K562 (cell line): ENCODE data around the gene ZC3H12C. TPM values are rescaled to one million over a fixed set of nuclear protein-coding genes. Genes with fewer than 3 reads are reported as not detected.

Experiments
- ATAC-seq: fragments of 200-7000 bp; cut with Tn5 transposase; 3 replicates; pipeline ENCODE4 v1.9.1; 2020; ENCODE audit warnings: moderate library complexity
- BruUV-seq: library from RNA; stranded (reverse); fragments of 400-500 nt; replicated peaks from 2 replicates; lab custom pipeline; 2021; lab: Mats Ljungman, UMichigan
- CTCF ChIA-PET: fragments of 300-600 bp; formaldehyde crosslinking; extraction: SDS; loops from one replicate; lab custom pipeline; 2021; ENCODE audit warnings: low intra/inter-chr PET ratio; lab: Yijun Ruan, JAX
- POLR2A ChIA-PET: fragments of 300-600, 350-650 bp; sonication (Branson Sonifier 250); formaldehyde crosslinking; extraction: SDS; loops from one replicate; lab custom pipeline; 2021; ENCODE audit warnings: antibody characterized with exemption, inconsistent platforms; lab: Yijun Ruan, JAX
- DNase-seq, 4 experiments: peaks; one replicate each; pipeline versions ENCODE4 v3.0.0 to v3.0.0-alpha.2; 2011 to 2018; ENCODE audit warnings: low spot score in 3 of 4, mixed read lengths in 3 of 4; ENCODE audit errors: extremely low read depth in 1 of 4
- FAIRE-seq: peaks from 2 replicates; lab custom pipeline; 2011; peaks lifted over from hg19 to GRCh38; lab: Jason Lieb, UNC
- H2AFZ ChIP-seq: 2 replicates; pipeline ENCODE4 v1.6.0; 2011; ENCODE audit warnings: low read depth, low read length, control low read depth, inconsistent platforms
- H3K27ac ChIP-seq: fragments of 200-600 bp; 3 replicates; pipeline ENCODE4 v1.8.0; 2011; ENCODE audit warnings: low read depth, mild to moderate bottlenecking, control low read depth, inconsistent platforms, low read length, moderate library complexity, mixed read lengths; ENCODE audit errors: extremely low read depth
- H3K27me3 ChIP-seq, 2 experiments: fragments of 300-600 bp in 1 of 2; 2 replicates in 1 of 2; 3 replicates in 1 of 2; pipeline versions ENCODE4 v1.6.0 to v1.8.0; 2011; ENCODE audit warnings: inconsistent platforms in 2 of 2, low read length in 2 of 2, mild to moderate bottlenecking in 1 of 2, mixed read lengths in 1 of 2, moderate library complexity in 1 of 2; ENCODE audit not compliant: control insufficient read depth in 2 of 2, insufficient read depth in 2 of 2
- H3K36me3 ChIP-seq: fragments of 300-600 bp; 3 replicates; pipeline ENCODE4 v1.8.0; 2011; ENCODE audit warnings: mild to moderate bottlenecking, low read length, inconsistent platforms; ENCODE audit not compliant: control insufficient read depth, insufficient read depth
- H3K4me1 ChIP-seq, 2 experiments: fragments of 200-600 bp in 1 of 2; replicated peaks in 1 of 2; 2 replicates in 1 of 2; 3 replicates in 1 of 2; pipeline versions ENCODE4 v1.5.1 to v1.8.0; 2011; ENCODE audit warnings: inconsistent platforms in 2 of 2, low read length in 2 of 2, mild to moderate bottlenecking in 1 of 2, mixed read lengths in 1 of 2, moderate library complexity in 1 of 2; ENCODE audit not compliant: control insufficient read depth in 2 of 2, insufficient read depth in 2 of 2
- H3K4me2 ChIP-seq: 2 replicates; pipeline ENCODE4 v1.6.1; 2011; ENCODE audit warnings: low read length, control low read depth, inconsistent platforms, mixed read lengths; ENCODE audit not compliant: insufficient read depth
- H3K4me3 ChIP-seq: fragments of 200-600 bp; sonication (generic), shearing (Covaris generic); 2 replicates; pipeline ENCODE4 v1.5.1; 2016; ENCODE audit warnings: control low read depth, inconsistent platforms
- H3K79me2 ChIP-seq: fragments of 200-600 bp; 3 replicates; pipeline ENCODE4 v1.8.0; 2011; ENCODE audit warnings: low read length, inconsistent platforms; ENCODE audit not compliant: control insufficient read depth, insufficient read depth
- H3K9ac ChIP-seq, 2 experiments: 2 replicates each; pipeline versions ENCODE4 v1.6.0 to v1.6.1; 2011; ENCODE audit warnings: low read depth in 2 of 2, low read length in 2 of 2, control low read depth in 1 of 2, inconsistent platforms in 1 of 2, mild to moderate bottlenecking in 1 of 2, mixed read lengths in 1 of 2; ENCODE audit not compliant: insufficient read depth in 1 of 2
- H3K9me1 ChIP-seq: one replicate; pipeline ENCODE4 v1.6.0; 2011; ENCODE audit warnings: inconsistent platforms, mild to moderate bottlenecking, low read length, moderate library complexity; ENCODE audit not compliant: control insufficient read depth, insufficient read depth
- H3K9me3 ChIP-seq: replicated peaks from 2 replicates; pipeline ENCODE4 v1.5.1; 2011; ENCODE audit warnings: low read depth, low read length, inconsistent platforms; ENCODE audit not compliant: control insufficient read depth, insufficient read depth
- H4K20me1 ChIP-seq: replicated peaks from 2 replicates; pipeline ENCODE4 v1.6.1; 2011; ENCODE audit warnings: low read length, inconsistent platforms, mixed read lengths; ENCODE audit not compliant: control insufficient read depth, insufficient read depth
- CHD2 ChIP-seq: IDR thresholded peaks from 2 replicates; pipeline ENCODE4 v1.6.1; 2011; ENCODE audit warnings: low read depth, low read length
- CTBP1 ChIP-seq: fragments of 450-650 bp; IDR thresholded peaks from 2 replicates; pipeline ENCODE4 v1.6.1; 2016; ENCODE audit warnings: borderline replicate concordance
- HDAC8 ChIP-seq: fragments of 450-650 bp; IDR thresholded peaks from 2 replicates; pipeline ENCODE4 v1.6.1; 2016; ENCODE audit warnings: mild to moderate bottlenecking, missing genetic modification characterization, moderate library complexity, missing compliant biosample characterization
- HNRNPUL1 ChIP-seq: fragments of 200-400 bp; formaldehyde crosslinking; IDR thresholded peaks from 2 replicates; pipeline ENCODE4 v1.6.1; 2017; ENCODE audit warnings: low read length
- KHSRP ChIP-seq: fragments of 450-650 bp; IDR thresholded peaks from 2 replicates; pipeline ENCODE4 v1.6.1; 2017
- LCOR ChIP-seq: sonication (generic); formaldehyde crosslinking; IDR thresholded peaks from 2 replicates; pipeline ENCODE4 v1.8.0; 2022; ENCODE audit warnings: mild to moderate bottlenecking, missing genetic modification reagents
- MECOM ChIP-seq: fragments of 250-450 bp; sonication (Bioruptor Pico); IDR thresholded peaks from 2 replicates; pipeline ENCODE4 v1.8.0; 2022; ENCODE audit warnings: inconsistent platforms
- NELFE ChIP-seq: IDR thresholded peaks from 2 replicates; pipeline ENCODE4 v1.6.1; 2011; ENCODE audit warnings: mild to moderate bottlenecking; ENCODE audit not compliant: insufficient read depth, insufficient read length
- POLR3A ChIP-seq: IDR thresholded peaks from 2 replicates; pipeline ENCODE4 v1.6.1; 2011; ENCODE audit warnings: borderline replicate concordance, mild to moderate bottlenecking, moderate library complexity; ENCODE audit not compliant: insufficient read length, insufficient read depth; ENCODE audit errors: extremely low read depth
- PTBP1 ChIP-seq: fragments of 200-400 bp; formaldehyde crosslinking; IDR thresholded peaks from 2 replicates; pipeline ENCODE4 v1.6.1; 2017; ENCODE audit warnings: low read depth, low read length
- SIN3A ChIP-seq, 2 experiments: fragments of 150-350 bp in 1 of 2; IDR thresholded peaks; 2 replicates each; pipeline ENCODE4 v1.6.1; 2011 to 2016; ENCODE audit warnings: borderline replicate concordance in 2 of 2, low read depth in 2 of 2, low read length in 2 of 2, mild to moderate bottlenecking in 2 of 2, moderate library complexity in 2 of 2; ENCODE audit not compliant: control insufficient read depth in 1 of 2
- SOX6 ChIP-seq: fragments of 450-650 bp; IDR thresholded peaks from 2 replicates; pipeline ENCODE4 v1.6.1; 2014; ENCODE audit warnings: mild to moderate bottlenecking
- WGBS: fragments of 100-300 bp; shearing (Covaris generic); methylation state at CpG from one replicate; pipeline ENCODE4 v1.1.6; 2016; ENCODE audit warnings: low coverage, mixed read lengths; ENCODE audit not compliant: insufficient coverage; ENCODE audit errors: missing lambda C conversion rate; 5-methylcytosine and 5-hydroxymethylcytosine counted together
- in situ Hi-C: fragments of 300-500 bp; cut with MboI; formaldehyde crosslinking; loops from 4 replicates; pipeline ENCODE4 v1.15.0; 2018; ENCODE audit warnings: inconsistent platforms, mixed read lengths
- intact Hi-C: fragments of 100-400 bp; cut with micrococcal nuclease; formaldehyde crosslinking; loops from 2 replicates; pipeline ENCODE4 v1.14.2; 2022
- polyA plus RNA-seq, 8 experiments: library from polyadenylated mRNA; depleted of rRNA in 4 of 8; stranded (reverse) in 5 of 8; unstranded in 3 of 8; fragments of >200 nt; fragmentation: Nextera tagmentation in 2 of 8; fragmentation: Illumina TruSeq in 1 of 8; extraction: Ambion mirVana in 2 of 8; extraction: Trizol in 1 of 8; gene quantifications; 2 replicates each; pipeline versions ENCODE4 v1.2.1 to v1.2.3, GENCODE V29; 2011 to 2014; ENCODE audit warnings: inconsistent platforms in 1 of 8, missing spikeins in 1 of 8
- total RNA-seq, 7 experiments: library from RNA; depleted of rRNA in 6 of 7; stranded (reverse); fragments of >200 nt in 6 of 7; fragmentation: Illumina TruSeq in 2 of 7; extraction: Trizol in 2 of 7; gene quantifications; 2 replicates each; pipeline versions ENCODE4 v1.2.1 to v1.2.3, GENCODE V29; 2011 to 2021; ENCODE audit warnings: low replicate concordance in 1 of 7
- TF ChIP-seq, protein P1 (sequence below): IDR thresholded peaks from 2 replicates; pipeline ENCODE4 v1.6.1; 2011; ENCODE audit not compliant: insufficient read length; ENCODE audit errors: extremely low read depth
- TF ChIP-seq, protein P2 (sequence below): IDR thresholded peaks from 2 replicates; pipeline ENCODE4 v1.6.1; 2012; ENCODE audit warnings: low read depth, low read length, improper control_type of control experiment, borderline replicate concordance
- TF ChIP-seq, protein P3 (sequence below), 2 experiments: fragments of 450-650 bp in 1 of 2; sonication (generic) in 1 of 2; formaldehyde crosslinking; conservative IDR thresholded peaks; 2 replicates each; pipeline versions ENCODE4 v1.4.0 to v1.8.1; 2020 to 2022; ENCODE audit warnings: mild to moderate bottlenecking in 1 of 2, missing genetic modification reagents in 1 of 2
- TF ChIP-seq, protein P4 (sequence below): fragments of 250-450 bp; sonication (Bioruptor Pico); IDR thresholded peaks from 2 replicates; pipeline ENCODE4 v1.4.0; 2020; ENCODE audit warnings: borderline replicate concordance

Gene ZC3H12C
- total and polyA plus RNA-seq, 9 of the 15 experiments (the other 6 are each of a cell fraction or from before 2014, with no cell fraction given), result 0.56 to 5.9 (median 3.3) TPM

DNA sequence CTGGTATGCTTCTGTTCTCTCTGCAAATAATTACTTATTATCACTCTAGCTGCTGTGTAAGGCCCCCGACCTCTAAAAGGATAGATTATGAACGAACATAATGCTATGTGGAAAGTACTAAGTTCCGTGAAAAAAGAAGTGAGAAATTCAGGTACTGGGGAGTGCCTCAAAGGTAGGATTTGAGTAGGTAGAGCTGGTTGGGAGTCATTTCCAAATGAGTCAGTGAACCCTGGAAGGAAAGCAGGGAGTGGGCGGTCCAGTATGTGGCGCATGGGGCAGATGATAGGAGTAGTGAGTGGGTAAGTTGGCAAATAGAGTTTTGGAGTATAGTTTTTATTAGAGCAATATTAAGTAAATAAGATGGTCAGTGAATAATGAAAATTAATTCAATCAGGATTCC lies 2.4 kb downstream of the ZC3H12C start:
- intact Hi-C loops (loop anchor here (5.0 to 10.0 kb wide), 4 partner anchors 77 to 339 kb away; no protein-coding TSS in a partner anchor), in situ Hi-C loops (no loop called here)
- CTCF ChIA-PET, result no interaction called here
- Histone ChIP-seq H3K27ac (no peak overlapping the region), H3K9me3 (no peaks in the 10 kb centered on the region), H2AFZ (no peak overlapping the region), H3K9ac (no peak overlapping the region), H3K9me1 (no peaks in the 10 kb centered on the region), H3K4me2 (no peak overlapping the region), H3K79me2 (peaks cover 24% of the 10 kb centered on the region), H4K20me1 (no peaks in the 10 kb centered on the region), H3K27me3 (peaks cover 0 to 3% of the 10 kb centered on the region in 2 experiments; a peak in 2 of 5 replicates), H3K4me1 (peaks cover 4 to 15% of the 10 kb centered on the region in 2 experiments; a peak in 4 of 5 replicates), H3K36me3 (no peaks in the 10 kb centered on the region), H3K4me3 (no peak overlapping the region)
- FAIRE-seq, result no peak
- DNase-seq, result no peak
- no TSS peak for BruUV-seq
- ATAC-seq, result no peak
- TF ChIP-seq NELFE (no peak), LCOR (CRISPR knock-in tag) (no peak), CHD2 (no peak), CTBP1 (no peak), SOX6 (no peak), SIN3A (IDR thresholded peaks at IDR 0.05; ENCODE audit: borderline replicate concordance in 2 of 2, control insufficient read depth in 1 of 2, low read depth in 2 of 2, low read length in 2 of 2) (no peak), HNRNPUL1 (no peak), HDAC8 (tag) (no peak), KHSRP (no peak), MECOM (CRISPR knock-in tag) (no peak), PTBP1 (no peak), POLR3A (no peak)
- TF ChIP-seq, protein P1, sequence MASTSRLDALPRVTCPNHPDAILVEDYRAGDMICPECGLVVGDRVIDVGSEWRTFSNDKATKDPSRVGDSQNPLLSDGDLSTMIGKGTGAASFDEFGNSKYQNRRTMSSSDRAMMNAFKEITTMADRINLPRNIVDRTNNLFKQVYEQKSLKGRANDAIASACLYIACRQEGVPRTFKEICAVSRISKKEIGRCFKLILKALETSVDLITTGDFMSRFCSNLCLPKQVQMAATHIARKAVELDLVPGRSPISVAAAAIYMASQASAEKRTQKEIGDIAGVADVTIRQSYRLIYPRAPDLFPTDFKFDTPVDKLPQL, result no peak
- TF ChIP-seq, protein P2, sequence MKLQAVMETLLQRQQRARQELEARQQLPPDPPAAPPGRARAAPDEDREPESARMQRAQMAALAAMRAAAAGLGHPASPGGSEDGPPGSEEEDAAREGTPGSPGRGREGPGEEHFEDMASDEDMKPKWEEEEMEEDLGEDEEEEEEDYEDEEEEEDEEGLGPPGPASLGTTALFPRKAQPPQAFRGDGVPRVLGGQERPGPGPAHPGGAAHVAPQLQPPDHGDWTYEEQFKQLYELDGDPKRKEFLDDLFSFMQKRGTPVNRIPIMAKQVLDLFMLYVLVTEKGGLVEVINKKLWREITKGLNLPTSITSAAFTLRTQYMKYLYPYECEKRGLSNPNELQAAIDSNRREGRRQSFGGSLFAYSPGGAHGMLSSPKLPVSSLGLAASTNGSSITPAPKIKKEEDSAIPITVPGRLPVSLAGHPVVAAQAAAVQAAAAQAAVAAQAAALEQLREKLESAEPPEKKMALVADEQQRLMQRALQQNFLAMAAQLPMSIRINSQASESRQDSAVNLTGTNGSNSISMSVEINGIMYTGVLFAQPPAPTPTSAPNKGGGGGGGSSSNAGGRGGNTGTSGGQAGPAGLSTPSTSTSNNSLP, result no peak
- TF ChIP-seq, protein P3, sequence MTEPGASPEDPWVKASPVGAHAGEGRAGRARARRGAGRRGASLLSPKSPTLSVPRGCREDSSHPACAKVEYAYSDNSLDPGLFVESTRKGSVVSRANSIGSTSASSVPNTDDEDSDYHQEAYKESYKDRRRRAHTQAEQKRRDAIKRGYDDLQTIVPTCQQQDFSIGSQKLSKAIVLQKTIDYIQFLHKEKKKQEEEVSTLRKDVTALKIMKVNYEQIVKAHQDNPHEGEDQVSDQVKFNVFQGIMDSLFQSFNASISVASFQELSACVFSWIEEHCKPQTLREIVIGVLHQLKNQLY (CRISPR knock-in tag; conservative IDR thresholded peaks at IDR 0.05), result no peak
- TF ChIP-seq, protein P4, sequence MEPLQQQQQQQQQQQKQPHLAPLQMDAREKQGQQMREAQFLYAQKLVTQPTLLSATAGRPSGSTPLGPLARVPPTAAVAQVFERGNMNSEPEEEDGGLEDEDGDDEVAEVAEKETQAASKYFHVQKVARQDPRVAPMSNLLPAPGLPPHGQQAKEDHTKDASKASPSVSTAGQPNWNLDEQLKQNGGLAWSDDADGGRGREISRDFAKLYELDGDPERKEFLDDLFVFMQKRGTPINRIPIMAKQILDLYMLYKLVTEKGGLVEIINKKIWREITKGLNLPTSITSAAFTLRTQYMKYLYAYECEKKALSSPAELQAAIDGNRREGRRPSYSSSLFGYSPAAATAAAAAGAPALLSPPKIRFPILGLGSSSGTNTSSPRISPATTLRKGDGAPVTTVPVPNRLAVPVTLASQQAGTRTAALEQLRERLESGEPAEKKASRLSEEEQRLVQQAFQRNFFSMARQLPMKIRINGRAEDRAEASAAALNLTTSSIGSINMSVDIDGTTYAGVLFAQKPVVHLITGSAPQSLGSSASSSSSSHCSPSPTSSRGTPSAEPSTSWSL (CRISPR knock-in tag), result no peak
- 46% methylated on average over 5 of the region's 5 CpGs for WGBS
- POLR2A ChIA-PET, result no interaction called here
